Measurements from ENCODE around the gene S100A12.

- no peak for TF ChIP-seq CTCF (IDR thresholded peaks at IDR 0.05)
- TF ChIP-seq POLR2A (IDR thresholded peaks at IDR 0.05), result no peak
Observed at GRCh38 chr1:153401461-153401860, 26.0 kb upstream of the S100A12 start.
